HL-60 (cell line): Measurements from ENCODE around the gene SMCO3.

Experiments used
- CTCF ChIP-seq: IDR thresholded peaks from one replicate; pipeline ENCODE4 v1.5.1; 2011; ENCODE audit warnings: low read length, control low read depth, inconsistent platforms; ENCODE audit not compliant: insufficient read depth
- POLR2AphosphoS5 ChIP-seq: IDR thresholded peaks from 2 replicates; pipeline ENCODE4 v1.6.1; 2012; ENCODE audit warnings: low read depth
- REST ChIP-seq: IDR thresholded peaks from 2 replicates; pipeline ENCODE4 v1.6.1; 2012; ENCODE audit warnings: low read depth; ENCODE audit not compliant: insufficient replicate concordance

GRCh38 chr12:14836336-14837210, 22.6 kb upstream of the SMCO3 start:
- no peak for TF ChIP-seq CTCF
- TF ChIP-seq REST: no peak
- TF ChIP-seq POLR2AphosphoS5: no peak
